Suprapubic skin (tissue), 4 donors: ENCODE data around the gene PHF1.

Source experiments
- POLR2A ChIP-seq, 2 donors: fragments of 450-650 bp; IDR thresholded peaks; one replicate each; pipeline ENCODE4 v1.6.1; 2017; ENCODE audit warnings: antibody characterized with exemption in 2 of 2, mild to moderate bottlenecking in 2 of 2, moderate library complexity in 2 of 2
- POLR2AphosphoS5 ChIP-seq, 3 donors: sonication (generic); formaldehyde crosslinking; IDR thresholded peaks; one replicate each; pipeline ENCODE4 v1.6.1; 2017; ENCODE audit warnings: antibody characterized with exemption in 3 of 3
- TF ChIP-seq, protein P1 (sequence below), 2 donors: fragments of 200-600 bp in 1 of 2; fragments of 450-650 bp in 1 of 2; sonication (generic) in 1 of 2; IDR thresholded peaks; one replicate each; pipeline ENCODE4 v1.5.1; 2016 to 2019; ENCODE audit warnings: antibody characterized with exemption in 2 of 2, mild to moderate bottlenecking in 1 of 2, moderate library complexity in 1 of 2

DNA sequence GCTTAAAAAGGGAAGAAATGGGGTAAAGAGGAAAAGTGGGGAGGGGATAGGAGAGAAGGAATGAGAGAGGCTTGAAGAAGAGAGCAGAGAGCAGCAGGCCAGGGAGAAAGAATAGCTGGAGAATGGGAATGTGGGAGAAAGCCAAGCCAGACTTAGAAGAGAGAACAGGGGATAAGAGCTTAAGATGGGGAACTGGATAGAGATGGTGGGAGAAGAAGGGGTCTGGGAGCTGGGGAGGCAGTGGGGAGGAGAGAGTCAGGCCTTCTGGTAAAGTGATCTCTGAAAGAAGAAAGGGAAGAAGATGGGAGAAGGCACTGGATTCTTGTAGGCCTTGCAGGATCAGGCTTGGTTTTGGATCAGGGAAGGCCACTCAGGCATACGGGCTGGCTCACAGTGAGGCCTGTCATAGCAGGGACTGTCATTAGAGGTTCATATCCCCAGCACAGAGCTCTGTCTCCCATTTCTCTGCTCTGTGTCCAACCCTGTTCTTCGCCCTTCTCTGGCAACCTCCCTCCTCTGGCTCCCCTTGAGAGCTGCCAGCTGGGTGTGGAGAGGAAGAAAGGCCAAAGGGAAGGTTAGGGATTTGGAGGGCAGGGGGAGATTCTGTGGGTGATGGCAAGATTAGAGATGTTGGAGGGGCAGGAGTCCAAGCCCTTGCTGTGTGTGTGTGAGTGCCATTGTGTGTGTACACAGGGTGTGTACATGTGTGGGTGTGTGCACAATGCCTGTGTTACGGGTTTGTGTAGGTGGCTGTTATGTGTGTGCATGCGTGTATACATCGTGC, 18.3 kb downstream of the PHF1 start:
- TF ChIP-seq, protein P1, sequence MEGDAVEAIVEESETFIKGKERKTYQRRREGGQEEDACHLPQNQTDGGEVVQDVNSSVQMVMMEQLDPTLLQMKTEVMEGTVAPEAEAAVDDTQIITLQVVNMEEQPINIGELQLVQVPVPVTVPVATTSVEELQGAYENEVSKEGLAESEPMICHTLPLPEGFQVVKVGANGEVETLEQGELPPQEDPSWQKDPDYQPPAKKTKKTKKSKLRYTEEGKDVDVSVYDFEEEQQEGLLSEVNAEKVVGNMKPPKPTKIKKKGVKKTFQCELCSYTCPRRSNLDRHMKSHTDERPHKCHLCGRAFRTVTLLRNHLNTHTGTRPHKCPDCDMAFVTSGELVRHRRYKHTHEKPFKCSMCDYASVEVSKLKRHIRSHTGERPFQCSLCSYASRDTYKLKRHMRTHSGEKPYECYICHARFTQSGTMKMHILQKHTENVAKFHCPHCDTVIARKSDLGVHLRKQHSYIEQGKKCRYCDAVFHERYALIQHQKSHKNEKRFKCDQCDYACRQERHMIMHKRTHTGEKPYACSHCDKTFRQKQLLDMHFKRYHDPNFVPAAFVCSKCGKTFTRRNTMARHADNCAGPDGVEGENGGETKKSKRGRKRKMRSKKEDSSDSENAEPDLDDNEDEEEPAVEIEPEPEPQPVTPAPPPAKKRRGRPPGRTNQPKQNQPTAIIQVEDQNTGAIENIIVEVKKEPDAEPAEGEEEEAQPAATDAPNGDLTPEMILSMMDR (IDR thresholded peaks at IDR 0.05): no peak
- TF ChIP-seq POLR2AphosphoS5 (IDR thresholded peaks at IDR 0.05) (no peak), POLR2A (IDR thresholded peaks at IDR 0.05) (no peak)
